GM23338 (cell line): ENCODE measurements around the gene SLC25A44. TPM values are rescaled to one million over a fixed set of nuclear protein-coding genes. Genes with fewer than 3 reads are reported as not detected.

Experiments
- ATAC-seq: fragments of 200-7000 bp; cut with Tn5 transposase; 3 replicates; pipeline ENCODE4 v1.9.1; 2020
- DNase-seq: peaks from one replicate; pipeline ENCODE4 v3.0.0-alpha.2; 2015; ENCODE audit warnings: low spot score
- H2AFZ ChIP-seq: fragments of 200-600 bp; sonication (generic); 2 replicates; pipeline ENCODE4 v1.8.0; 2016; ENCODE audit warnings: antibody characterized with exemption, mild to moderate bottlenecking, moderate library complexity
- H3F3A ChIP-seq: fragments of 200-600 bp; sonication (generic); replicated peaks from 2 replicates; pipeline ENCODE4 v1.8.0; 2017; ENCODE audit warnings: antibody characterized with exemption, mixed run types, low read depth
- H3K27ac ChIP-seq: fragments of 200-600 bp; sonication (generic); 2 replicates; pipeline ENCODE4 v1.6.1; 2016; ENCODE audit warnings: low read depth
- H3K27me3 ChIP-seq: fragments of 200-600 bp; sonication (generic); 2 replicates; pipeline ENCODE4 v1.8.0; 2016; ENCODE audit warnings: mild to moderate bottlenecking, mixed run types, moderate library complexity; ENCODE audit not compliant: insufficient read depth
- H3K36me3 ChIP-seq: fragments of 200-600 bp; sonication (generic); 2 replicates; pipeline ENCODE4 v1.8.0; 2016; ENCODE audit warnings: mild to moderate bottlenecking; ENCODE audit not compliant: insufficient read depth
- H3K4me1 ChIP-seq: fragments of 200-600 bp; sonication (generic); 2 replicates; pipeline ENCODE4 v1.8.0; 2016; ENCODE audit warnings: mild to moderate bottlenecking, moderate library complexity; ENCODE audit not compliant: insufficient read depth
- H3K4me2 ChIP-seq: fragments of 200-600 bp; sonication (generic); 2 replicates; pipeline ENCODE4 v1.7.1; 2017; ENCODE audit warnings: mixed run types
- H3K4me3 ChIP-seq: fragments of 200-600 bp; sonication (generic); 2 replicates; pipeline ENCODE4 v1.6.1; 2016; ENCODE audit warnings: mixed run types
- H3K79me2 ChIP-seq: fragments of 200-600 bp; sonication (generic); replicated peaks from 2 replicates; pipeline ENCODE4 v1.8.0; 2017; ENCODE audit warnings: mild to moderate bottlenecking; ENCODE audit not compliant: insufficient read depth
- H3K9me2 ChIP-seq: fragments of 200-600 bp; sonication (generic); 2 replicates; pipeline ENCODE4 v1.8.0; 2017; ENCODE audit not compliant: insufficient read depth
- H4K20me1 ChIP-seq: fragments of 200-600 bp; sonication (generic); replicated peaks from 2 replicates; pipeline ENCODE4 v1.8.0; 2017; ENCODE audit warnings: mild to moderate bottlenecking; ENCODE audit not compliant: insufficient read depth
- H3K27ac Mint-ChIP-seq: 2 replicates; pipeline ENCODE4 v1.8.0; 2020; ENCODE audit warnings: inconsistent platforms, mild to moderate bottlenecking, moderate library complexity, mixed read lengths
- H3K27me3 Mint-ChIP-seq: 3 replicates; pipeline ENCODE4 v1.8.0; 2022; ENCODE audit warnings: low read depth, mild to moderate bottlenecking, moderate library complexity, mixed read lengths, inconsistent platforms; ENCODE audit not compliant: insufficient read depth, poor library complexity
- H3K36me3 Mint-ChIP-seq: 3 replicates; pipeline ENCODE4 v1.8.0; 2021; ENCODE audit warnings: low read depth, mild to moderate bottlenecking, inconsistent platforms, moderate library complexity, mixed read lengths
- H3K4me1 Mint-ChIP-seq: 3 replicates; pipeline ENCODE4 v1.8.0; 2020; ENCODE audit warnings: mild to moderate bottlenecking, inconsistent platforms, mixed read lengths
- H3K4me3 Mint-ChIP-seq: 3 replicates; pipeline ENCODE4 v1.8.0; 2021; ENCODE audit warnings: moderate library complexity, mild to moderate bottlenecking, inconsistent platforms, mixed read lengths
- H3K9me3 Mint-ChIP-seq: 3 replicates; pipeline ENCODE4 v1.8.0; 2020; ENCODE audit warnings: moderate library complexity, mild to moderate bottlenecking, inconsistent platforms, mixed read lengths
- CREB1 ChIP-seq: fragments of 250-450 bp; sonication (Bioruptor Pico); IDR thresholded peaks from 2 replicates; pipeline ENCODE4 v1.5.0; 2020; ENCODE audit warnings: low read depth, mild to moderate bottlenecking, moderate library complexity
- ETS1 ChIP-seq: IDR thresholded peaks from 2 replicates; pipeline ENCODE4 v1.6.1; 2016; ENCODE audit warnings: antibody characterized with exemption
- EZH2 ChIP-seq: fragments of 200-600 bp; sonication (generic); IDR thresholded peaks from one replicate; pipeline ENCODE4 v1.8.0; 2017; ENCODE audit warnings: antibody characterized with exemption, mild to moderate bottlenecking, low read depth; ENCODE audit not compliant: unreplicated experiment
- EZH2phosphoT487 ChIP-seq: fragments of 200-600 bp; sonication (generic); IDR thresholded peaks from one replicate; pipeline ENCODE4 v1.8.1; 2018; ENCODE audit warnings: antibody characterized with exemption; ENCODE audit not compliant: unreplicated experiment
- NANOG ChIP-seq: IDR thresholded peaks from 2 replicates; pipeline ENCODE4 v1.6.1; 2016; ENCODE audit warnings: antibody characterized with exemption, borderline replicate concordance
- STAT1 ChIP-seq: IDR thresholded peaks from one replicate; pipeline ENCODE4 v1.6.1; 2016; ENCODE audit warnings: antibody characterized with exemption; ENCODE audit not compliant: unreplicated experiment
- ZNF114 ChIP-seq: fragments of 250-450 bp; sonication (Bioruptor Pico); IDR thresholded peaks from 2 replicates; pipeline ENCODE4 v1.5.0; 2020; ENCODE audit warnings: mild to moderate bottlenecking, moderate library complexity
- ZNF331 ChIP-seq: fragments of 250-450 bp; sonication (Bioruptor Pico); IDR thresholded peaks from 2 replicates; pipeline ENCODE4 v1.5.0; 2020; ENCODE audit warnings: low read depth, mild to moderate bottlenecking, moderate library complexity
- polyA plus RNA-seq: library from polyadenylated mRNA; unstranded; fragments of >200 nt; fragmentation: Nextera tagmentation; extraction: Ambion mirVana; gene quantifications from 2 replicates; pipeline ENCODE4 v1.2.1, GENCODE V29; 2016
- total RNA-seq: library from RNA; depleted of rRNA; stranded (reverse); fragments of >200 nt; shearing (Covaris generic); gene quantifications from 2 replicates; pipeline ENCODE4 v1.2.3, GENCODE V29; 2014
- TF ChIP-seq, protein P1 (sequence below): fragments of 250-450 bp; sonication (Bioruptor Pico); IDR thresholded peaks from 2 replicates; pipeline ENCODE4 v1.5.0; 2020; ENCODE audit warnings: mild to moderate bottlenecking, moderate library complexity
- TF ChIP-seq, protein P2 (sequence below), 2 experiments: fragments of 200-600 bp in 1 of 2; sonication (generic) in 1 of 2; conservative IDR thresholded peaks; 2 replicates each; pipeline versions ENCODE4 v1.5.1 to v1.6.1; 2016 to 2017; ENCODE audit warnings: antibody characterized with exemption in 2 of 2, low read depth in 2 of 2, mild to moderate bottlenecking in 2 of 2, moderate library complexity in 1 of 2

SLC25A44 gene
- total and polyA plus RNA-seq, 2 experiments from 2014 or later, result 7.0 to 25.1 TPM

DNA sequence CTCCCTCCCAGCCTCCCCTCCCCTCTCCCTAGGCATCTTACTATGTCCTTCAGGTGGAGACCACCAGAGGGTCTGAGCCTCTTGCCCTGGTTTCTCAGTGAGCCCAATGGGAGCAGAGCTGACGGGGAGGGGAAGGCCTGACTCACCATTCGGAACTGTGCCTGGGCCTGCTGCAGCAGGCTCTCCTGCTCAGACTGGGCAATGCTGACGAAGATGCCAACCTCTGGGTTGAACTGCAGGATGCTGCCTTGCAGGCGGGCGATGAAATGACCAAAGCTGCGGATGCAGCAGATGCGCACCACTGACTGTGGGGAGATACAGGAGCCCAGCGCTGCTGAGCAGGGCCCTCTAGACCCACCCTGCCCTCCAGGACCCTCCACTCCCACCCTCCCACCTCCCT, 65.0 kb downstream of the SLC25A44 start:
- no peaks in the 10 kb centered on the region for H3K27me3 ChIP-seq
- H3K27ac Mint-ChIP-seq, result no peak overlapping the region
- H4K20me1 ChIP-seq, result peaks cover 10% of the 10 kb centered on the region
- peaks cover 60% of the 10 kb centered on the region for H3K36me3 ChIP-seq
- H3K27me3 Mint-ChIP-seq, result peaks cover 4% of the 10 kb centered on the region
- H2AFZ ChIP-seq, result no peak overlapping the region
- H3K4me1 Mint-ChIP-seq, result no peaks in the 10 kb centered on the region
- H3K36me3 Mint-ChIP-seq, result peaks cover 77% of the 10 kb centered on the region
- no peak overlapping the region for H3K27ac ChIP-seq
- no peak for DNase-seq
- H3K79me2 ChIP-seq, result no peaks in the 10 kb centered on the region
- no peak overlapping the region for H3K4me3 ChIP-seq
- no peak overlapping the region for H3K4me2 ChIP-seq
- ATAC-seq, result no peak
- H3K4me1 ChIP-seq, result no peaks in the 10 kb centered on the region
- no peaks in the 10 kb centered on the region for H3K9me2 ChIP-seq
- H3K9me3 Mint-ChIP-seq, result no peaks in the 10 kb centered on the region
- peaks cover 10% of the 10 kb centered on the region; the same call in 1 of the 2 replicates for H3F3A ChIP-seq
- no peak overlapping the region for H3K4me3 Mint-ChIP-seq
- TF ChIP-seq NANOG (no peak), ETS1 (no peak), ZNF114 (CRISPR knock-in tag) (no peak), EZH2 (no peak), STAT1 (no peak), ZNF331 (CRISPR knock-in tag) (no peak), CREB1 (CRISPR knock-in tag) (no peak), EZH2phosphoT487 (no peak)
- TF ChIP-seq, protein P1, sequence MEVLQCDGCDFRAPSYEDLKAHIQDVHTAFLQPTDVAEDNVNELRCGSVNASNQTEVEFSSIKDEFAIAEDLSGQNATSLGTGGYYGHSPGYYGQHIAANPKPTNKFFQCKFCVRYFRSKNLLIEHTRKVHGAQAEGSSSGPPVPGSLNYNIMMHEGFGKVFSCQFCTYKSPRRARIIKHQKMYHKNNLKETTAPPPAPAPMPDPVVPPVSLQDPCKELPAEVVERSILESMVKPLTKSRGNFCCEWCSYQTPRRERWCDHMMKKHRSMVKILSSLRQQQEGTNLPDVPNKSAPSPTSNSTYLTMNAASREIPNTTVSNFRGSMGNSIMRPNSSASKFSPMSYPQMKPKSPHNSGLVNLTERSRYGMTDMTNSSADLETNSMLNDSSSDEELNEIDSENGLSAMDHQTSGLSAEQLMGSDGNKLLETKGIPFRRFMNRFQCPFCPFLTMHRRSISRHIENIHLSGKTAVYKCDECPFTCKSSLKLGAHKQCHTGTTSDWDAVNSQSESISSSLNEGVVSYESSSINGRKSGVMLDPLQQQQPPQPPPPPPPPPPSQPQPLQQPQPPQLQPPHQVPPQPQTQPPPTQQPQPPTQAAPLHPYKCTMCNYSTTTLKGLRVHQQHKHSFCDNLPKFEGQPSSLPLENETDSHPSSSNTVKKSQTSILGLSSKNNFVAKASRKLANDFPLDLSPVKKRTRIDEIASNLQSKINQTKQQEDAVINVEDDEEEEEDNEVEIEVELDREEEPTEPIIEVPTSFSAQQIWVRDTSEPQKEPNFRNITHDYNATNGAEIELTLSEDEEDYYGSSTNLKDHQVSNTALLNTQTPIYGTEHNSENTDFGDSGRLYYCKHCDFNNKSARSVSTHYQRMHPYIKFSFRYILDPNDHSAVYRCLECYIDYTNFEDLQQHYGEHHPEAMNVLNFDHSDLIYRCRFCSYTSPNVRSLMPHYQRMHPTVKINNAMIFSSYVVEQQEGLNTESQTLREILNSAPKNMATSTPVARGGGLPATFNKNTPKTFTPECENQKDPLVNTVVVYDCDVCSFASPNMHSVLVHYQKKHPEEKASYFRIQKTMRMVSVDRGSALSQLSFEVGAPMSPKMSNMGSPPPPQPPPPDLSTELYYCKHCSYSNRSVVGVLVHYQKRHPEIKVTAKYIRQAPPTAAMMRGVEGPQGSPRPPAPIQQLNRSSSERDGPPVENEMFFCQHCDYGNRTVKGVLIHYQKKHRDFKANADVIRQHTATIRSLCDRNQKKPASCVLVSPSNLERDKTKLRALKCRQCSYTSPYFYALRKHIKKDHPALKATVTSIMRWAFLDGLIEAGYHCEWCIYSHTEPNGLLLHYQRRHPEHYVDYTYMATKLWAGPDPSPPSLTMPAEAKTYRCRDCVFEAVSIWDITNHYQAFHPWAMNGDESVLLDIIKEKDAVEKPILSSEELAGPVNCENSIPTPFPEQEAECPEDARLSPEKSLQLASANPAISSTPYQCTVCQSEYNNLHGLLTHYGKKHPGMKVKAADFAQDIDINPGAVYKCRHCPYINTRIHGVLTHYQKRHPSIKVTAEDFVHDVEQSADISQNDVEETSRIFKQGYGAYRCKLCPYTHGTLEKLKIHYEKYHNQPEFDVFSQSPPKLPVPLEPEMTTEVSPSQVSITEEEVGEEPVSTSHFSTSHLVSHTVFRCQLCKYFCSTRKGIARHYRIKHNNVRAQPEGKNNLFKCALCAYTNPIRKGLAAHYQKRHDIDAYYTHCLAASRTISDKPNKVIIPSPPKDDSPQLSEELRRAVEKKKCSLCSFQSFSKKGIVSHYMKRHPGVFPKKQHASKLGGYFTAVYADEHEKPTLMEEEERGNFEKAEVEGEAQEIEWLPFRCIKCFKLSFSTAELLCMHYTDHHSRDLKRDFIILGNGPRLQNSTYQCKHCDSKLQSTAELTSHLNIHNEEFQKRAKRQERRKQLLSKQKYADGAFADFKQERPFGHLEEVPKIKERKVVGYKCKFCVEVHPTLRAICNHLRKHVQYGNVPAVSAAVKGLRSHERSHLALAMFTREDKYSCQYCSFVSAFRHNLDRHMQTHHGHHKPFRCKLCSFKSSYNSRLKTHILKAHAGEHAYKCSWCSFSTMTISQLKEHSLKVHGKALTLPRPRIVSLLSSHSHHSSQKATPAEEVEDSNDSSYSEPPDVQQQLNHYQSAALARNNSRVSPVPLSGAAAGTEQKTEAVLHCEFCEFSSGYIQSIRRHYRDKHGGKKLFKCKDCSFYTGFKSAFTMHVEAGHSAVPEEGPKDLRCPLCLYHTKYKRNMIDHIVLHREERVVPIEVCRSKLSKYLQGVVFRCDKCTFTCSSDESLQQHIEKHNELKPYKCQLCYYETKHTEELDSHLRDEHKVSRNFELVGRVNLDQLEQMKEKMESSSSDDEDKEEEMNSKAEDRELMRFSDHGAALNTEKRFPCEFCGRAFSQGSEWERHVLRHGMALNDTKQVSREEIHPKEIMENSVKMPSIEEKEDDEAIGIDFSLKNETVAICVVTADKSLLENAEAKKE (CRISPR knock-in tag), result no peak
- TF ChIP-seq, protein P2, sequence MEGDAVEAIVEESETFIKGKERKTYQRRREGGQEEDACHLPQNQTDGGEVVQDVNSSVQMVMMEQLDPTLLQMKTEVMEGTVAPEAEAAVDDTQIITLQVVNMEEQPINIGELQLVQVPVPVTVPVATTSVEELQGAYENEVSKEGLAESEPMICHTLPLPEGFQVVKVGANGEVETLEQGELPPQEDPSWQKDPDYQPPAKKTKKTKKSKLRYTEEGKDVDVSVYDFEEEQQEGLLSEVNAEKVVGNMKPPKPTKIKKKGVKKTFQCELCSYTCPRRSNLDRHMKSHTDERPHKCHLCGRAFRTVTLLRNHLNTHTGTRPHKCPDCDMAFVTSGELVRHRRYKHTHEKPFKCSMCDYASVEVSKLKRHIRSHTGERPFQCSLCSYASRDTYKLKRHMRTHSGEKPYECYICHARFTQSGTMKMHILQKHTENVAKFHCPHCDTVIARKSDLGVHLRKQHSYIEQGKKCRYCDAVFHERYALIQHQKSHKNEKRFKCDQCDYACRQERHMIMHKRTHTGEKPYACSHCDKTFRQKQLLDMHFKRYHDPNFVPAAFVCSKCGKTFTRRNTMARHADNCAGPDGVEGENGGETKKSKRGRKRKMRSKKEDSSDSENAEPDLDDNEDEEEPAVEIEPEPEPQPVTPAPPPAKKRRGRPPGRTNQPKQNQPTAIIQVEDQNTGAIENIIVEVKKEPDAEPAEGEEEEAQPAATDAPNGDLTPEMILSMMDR (conservative IDR thresholded peaks at IDR 0.05; ENCODE audit: low read depth in 2 of 2), result no peak
